Cardiac fibroblast (primary cell): ENCODE data around the gene PTPA.
"Not testable (repeated sequence)": the region's sequence is repeated elsewhere in the genome, so short reads cannot be mapped to it uniquely, and the experiment has no call there.

Experiments used
- DNase-seq, 2 donors: peaks; one replicate each; pipeline versions ENCODE4 v3.0.0 to v3.0.0-alpha.2; 2010; ENCODE audit warnings: low read depth in 2 of 2
- H3K4me3 ChIP-seq, 2 donors: replicated peaks in 1 of 2; 1 replicate in 1 of 2; 2 replicates in 1 of 2; pipeline ENCODE4 v1.5.1; 2011; ENCODE audit warnings: low read depth in 2 of 2, low read length in 2 of 2, mild to moderate bottlenecking in 2 of 2, moderate library complexity in 1 of 2
- CTCF ChIP-seq: IDR thresholded peaks from one replicate; pipeline ENCODE4 v1.5.1; 2011; ENCODE audit warnings: low read depth, mild to moderate bottlenecking, low read length, inconsistent platforms

PTPA gene

GRCh38 chr9:129128689-129129088 lies 17.5 kb downstream of the PTPA start:
- TF ChIP-seq CTCF: no peak

GRCh38 chr9:129130271-129130670 lies 19.1 kb downstream of the PTPA start:
- not testable (repeated sequence) for DNase-seq, H3K4me3 ChIP-seq

More at GRCh38 chr9:129128689-129129088, 17.5 kb downstream of the PTPA start:
- no peak for DNase-seq
- no peak overlapping the region for H3K4me3 ChIP-seq

GRCh38 chr9:129130791-129131190 lies 19.6 kb downstream of the PTPA start:
- TF ChIP-seq CTCF: no peak
- no peak overlapping the region for H3K4me3 ChIP-seq
- no peak for DNase-seq

- DNase-seq: peak; percentile 73 to 76
- H3K4me3 ChIP-seq: no peak overlapping the region
- peak; percentile 99 for TF ChIP-seq CTCF
Observed at GRCh38 chr9:129131300-129132145, 20.3 kb downstream of the PTPA start.

GRCh38 chr9:129133082-129133481 lies 21.9 kb downstream of the PTPA start:
- no peak for TF ChIP-seq CTCF
- DNase-seq: no peak
- no peak overlapping the region for H3K4me3 ChIP-seq

GRCh38 chr9:129135476-129135875 lies 24.3 kb downstream of the PTPA start:
- TF ChIP-seq CTCF: no peak
- no peak overlapping the region for H3K4me3 ChIP-seq
- no peak for DNase-seq

GRCh38 chr9:129136446-129137035 lies 25.3 kb downstream of the PTPA start:
- TF ChIP-seq CTCF: no peak

More at GRCh38 chr9:129136446-129137035, 25.3 kb downstream of the PTPA start:
- DNase-seq: no peak
- no peak overlapping the region for H3K4me3 ChIP-seq
